DMS53 treated with DMSO at 0.1 percent for 48 hours (cell line): Measurements from ENCODE around the gene CAP1.
A peak's percentile ranks its signal among the peaks of the same experiment; 100 is the strongest.
"Not testable (repeated sequence)": the region's sequence is repeated elsewhere in the genome, so short reads cannot be mapped to it uniquely, and the experiment has no call there.

Experiments
- DNase-seq: peaks from one replicate; lab custom pipeline; 2025; ENCODE audit not compliant: unreplicated experiment; lab: John Stamatoyannopoulos, UW

The CAP1 gene

DNA sequence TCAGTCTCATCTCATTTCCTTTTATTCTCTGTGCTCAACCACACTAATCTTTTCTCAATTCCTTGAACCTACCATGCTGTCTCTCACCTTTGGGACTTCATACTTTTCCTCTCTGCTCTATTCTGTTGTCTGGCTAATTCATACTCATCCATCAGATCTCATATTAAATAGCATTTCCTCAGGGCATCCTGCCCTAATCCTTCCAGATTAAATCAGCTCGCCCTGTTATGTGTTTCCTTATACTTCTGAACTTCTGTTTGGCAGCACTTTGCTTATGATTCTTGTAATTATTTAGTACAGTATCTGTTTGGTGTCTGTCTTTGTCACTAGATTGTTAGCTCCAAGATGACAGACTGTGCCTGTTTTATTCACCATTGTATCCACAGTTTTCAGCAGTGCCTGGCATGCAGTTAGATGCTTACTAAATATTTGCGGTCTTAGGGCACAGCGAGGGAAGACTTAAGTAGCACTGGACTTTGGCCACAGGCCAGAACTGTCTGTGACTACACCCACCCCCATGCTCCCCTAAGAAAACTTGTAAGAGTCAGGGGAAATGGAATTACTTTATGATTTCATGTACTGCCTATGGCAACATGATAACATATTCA lies 9.9 kb upstream of the CAP1 start:
- no peak for DNase-seq

GRCh38 chr1:40032240-40032891 lies 8.2 kb upstream of the CAP1 start:
- DNase-seq, result peak; percentile 64

DNA sequence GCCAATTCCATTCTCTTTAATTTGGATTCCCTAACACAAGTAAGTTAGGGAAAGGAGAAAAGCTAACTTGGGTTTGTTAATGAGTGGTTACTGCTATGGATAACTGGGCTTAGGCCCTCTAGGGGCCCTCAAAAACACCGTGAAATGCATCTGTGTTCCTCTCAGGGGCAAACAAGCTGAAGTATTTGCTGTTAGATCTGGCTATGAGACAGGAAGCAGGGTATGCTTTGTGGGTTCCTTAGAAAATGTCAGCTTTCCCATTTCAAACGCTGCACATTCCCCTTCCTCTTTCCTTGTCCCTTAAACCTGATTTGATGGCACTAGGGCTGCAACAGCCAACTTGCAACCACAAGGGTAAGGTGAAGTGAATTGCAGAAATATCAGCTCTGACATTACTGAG lies 5.7 kb upstream of the CAP1 start:
- DNase-seq, result no peak

DNA sequence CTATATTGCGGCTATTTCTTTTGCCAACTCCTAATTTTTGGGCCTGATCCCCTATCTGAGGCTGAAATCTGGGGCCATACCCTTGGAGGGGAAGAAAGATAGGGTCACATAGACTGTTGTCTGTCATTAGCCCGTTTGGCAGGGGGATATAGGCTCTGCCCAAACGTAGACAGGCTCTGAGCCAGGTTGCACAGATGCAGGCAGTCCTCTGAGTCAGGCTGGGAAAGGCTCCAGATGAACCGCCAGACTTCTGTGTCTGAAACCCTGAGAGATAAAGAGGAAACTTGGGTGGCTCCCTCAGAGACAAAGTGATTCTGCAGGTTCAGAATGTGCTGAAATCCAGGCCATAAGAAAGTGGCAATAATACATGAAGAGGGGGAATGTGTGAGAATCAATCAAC lies 4.0 kb upstream of the CAP1 start:
- DNase-seq, result no peak

- DNase-seq, result not testable (repeated sequence)
Measured at GRCh38 chr1:40037254-40037653, 3.3 kb upstream of the CAP1 start.

DNA sequence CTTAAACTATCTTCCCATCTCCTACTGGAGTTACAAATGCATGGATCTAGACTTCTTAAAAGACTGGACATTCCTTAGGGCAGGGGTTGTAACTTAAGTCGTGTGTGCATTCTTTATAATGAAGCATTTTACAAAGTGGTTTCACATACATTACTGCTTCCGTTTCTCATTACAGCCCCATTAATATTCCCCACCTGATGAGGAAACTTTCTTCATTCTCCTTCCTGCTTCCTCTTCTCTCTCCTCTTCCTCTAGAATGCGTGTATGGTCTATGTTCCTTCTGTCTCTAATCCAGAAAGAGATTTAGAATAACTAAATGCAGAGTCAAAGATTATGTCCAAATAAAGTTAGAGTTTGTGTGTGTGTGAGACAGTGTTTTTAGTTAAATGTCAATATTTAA lies 1.8 kb upstream of the CAP1 start:
- DNase-seq, result no peak

- DNase-seq, result no peak
Measured at GRCh38 chr1:40039245-40039756, 1.2 kb upstream of the CAP1 start.

GRCh38 chr1:40039757-40040510 lies 595 bp upstream of the CAP1 start:
- DNase-seq, result peak; percentile 69

GRCh38 chr1:40041466-40041838 lies 923 bp downstream of the CAP1 start:
- DNase-seq, result no peak

GRCh38 chr1:40042341-40042740 lies 1.8 kb downstream of the CAP1 start:
- no peak for DNase-seq

DNA sequence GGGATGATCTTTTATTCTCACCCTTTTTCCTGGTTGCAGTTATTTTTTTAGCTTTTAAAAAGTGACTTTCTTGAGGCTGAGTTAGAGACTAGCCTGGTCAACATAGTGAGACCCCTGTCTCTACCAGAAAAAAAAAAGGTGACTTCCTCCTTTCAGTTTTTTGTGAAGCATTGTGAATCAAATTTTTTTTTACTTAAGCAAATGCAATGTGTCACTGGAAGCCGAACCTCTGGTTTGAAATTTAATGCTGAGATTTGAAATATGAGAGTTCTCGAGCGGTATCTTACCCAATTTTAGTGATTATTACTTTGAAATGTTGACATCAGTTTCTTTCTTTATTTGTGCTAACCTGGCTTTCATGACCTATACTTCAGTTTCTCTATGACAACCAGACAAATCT lies 3.6 kb downstream of the CAP1 start:
- DNase-seq, result no peak

DNA sequence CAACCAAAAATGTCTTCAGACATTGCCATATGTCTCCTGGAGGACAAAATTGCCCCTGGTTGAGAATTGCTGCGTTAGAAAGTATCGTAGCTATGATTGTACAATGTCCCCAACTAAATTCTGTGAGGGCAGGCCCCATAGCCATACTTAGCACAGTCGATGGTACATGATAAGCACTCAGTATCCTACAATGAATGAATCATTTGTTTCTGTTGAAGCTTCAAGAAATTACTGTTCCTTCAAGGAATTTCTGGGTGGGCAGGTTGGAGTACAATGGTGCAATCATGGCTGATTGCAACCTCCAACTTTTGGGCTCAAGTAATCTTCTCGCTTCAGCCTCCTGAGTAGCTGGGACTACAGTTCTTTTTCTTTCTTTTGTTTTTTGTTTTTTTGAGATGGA lies 4.7 kb downstream of the CAP1 start:
- no peak for DNase-seq

DNA sequence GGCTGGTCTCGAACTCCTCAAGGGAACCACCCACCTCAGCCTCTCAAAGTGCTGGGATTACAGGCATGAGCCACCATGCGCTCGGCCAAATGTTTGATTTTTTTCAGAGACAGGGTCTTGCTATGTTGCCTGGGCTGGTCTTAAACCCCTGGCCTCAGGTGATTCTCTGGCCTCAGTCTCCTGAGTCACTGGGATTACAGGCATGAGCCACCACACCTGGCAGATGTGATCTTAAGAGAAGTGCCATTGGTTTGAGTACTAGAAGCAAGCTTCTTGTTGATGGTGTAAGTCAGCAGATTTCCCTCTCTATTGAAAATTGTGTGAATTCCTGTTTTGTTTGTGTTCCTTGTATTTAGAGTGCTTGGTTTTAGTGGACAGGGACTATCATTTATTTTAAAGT lies 5.2 kb downstream of the CAP1 start:
- DNase-seq, result no peak

DNA sequence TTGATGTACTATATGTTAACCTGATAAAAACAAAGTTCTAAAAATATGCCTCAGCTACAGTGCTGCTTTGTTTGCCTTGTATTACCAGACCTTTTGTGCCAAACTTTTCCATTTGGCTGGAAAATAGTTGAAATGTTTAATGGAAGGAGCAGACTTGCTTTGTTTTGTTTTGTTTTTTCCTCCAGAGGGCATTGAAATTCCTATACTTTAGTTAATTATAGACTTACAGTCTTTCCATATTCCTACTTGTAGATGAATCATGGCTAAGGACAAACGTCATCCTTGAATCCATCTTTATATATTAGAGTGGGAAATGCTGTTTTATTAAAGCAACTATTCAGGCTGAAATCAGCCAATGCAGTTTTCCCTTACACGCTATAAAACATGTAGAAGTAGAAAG lies 6.7 kb downstream of the CAP1 start:
- no peak for DNase-seq

- no peak for DNase-seq
Measured at GRCh38 chr1:40047769-40048168, 7.2 kb downstream of the CAP1 start.

DNA sequence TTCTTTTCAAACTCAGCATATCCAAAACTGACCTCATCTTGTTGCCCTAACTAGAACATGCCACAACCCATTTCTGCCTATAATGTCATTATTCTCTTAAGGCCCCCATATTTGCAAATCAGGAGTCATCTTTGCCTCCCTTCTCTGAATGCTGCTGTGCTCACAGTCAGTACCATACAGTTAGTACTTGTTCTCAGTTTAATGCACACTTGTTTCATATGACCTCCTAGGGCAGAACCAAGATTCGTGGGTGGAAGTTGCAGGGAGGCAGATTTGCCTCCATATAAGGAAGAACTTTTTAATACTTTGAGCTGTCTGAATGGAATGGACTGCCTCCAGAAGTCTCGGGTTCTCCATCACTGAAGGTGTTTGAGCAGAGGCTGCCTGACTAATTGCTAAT lies 9.2 kb downstream of the CAP1 start:
- DNase-seq, result no peak

GRCh38 chr1:40050863-40051262 lies 10.3 kb downstream of the CAP1 start:
- no peak for DNase-seq

GRCh38 chr1:40053138-40053887 lies 12.8 kb downstream of the CAP1 start:
- DNase-seq, result no peak

GRCh38 chr1:40056519-40057309 lies 16.2 kb downstream of the CAP1 start:
- no peak for DNase-seq

DNA sequence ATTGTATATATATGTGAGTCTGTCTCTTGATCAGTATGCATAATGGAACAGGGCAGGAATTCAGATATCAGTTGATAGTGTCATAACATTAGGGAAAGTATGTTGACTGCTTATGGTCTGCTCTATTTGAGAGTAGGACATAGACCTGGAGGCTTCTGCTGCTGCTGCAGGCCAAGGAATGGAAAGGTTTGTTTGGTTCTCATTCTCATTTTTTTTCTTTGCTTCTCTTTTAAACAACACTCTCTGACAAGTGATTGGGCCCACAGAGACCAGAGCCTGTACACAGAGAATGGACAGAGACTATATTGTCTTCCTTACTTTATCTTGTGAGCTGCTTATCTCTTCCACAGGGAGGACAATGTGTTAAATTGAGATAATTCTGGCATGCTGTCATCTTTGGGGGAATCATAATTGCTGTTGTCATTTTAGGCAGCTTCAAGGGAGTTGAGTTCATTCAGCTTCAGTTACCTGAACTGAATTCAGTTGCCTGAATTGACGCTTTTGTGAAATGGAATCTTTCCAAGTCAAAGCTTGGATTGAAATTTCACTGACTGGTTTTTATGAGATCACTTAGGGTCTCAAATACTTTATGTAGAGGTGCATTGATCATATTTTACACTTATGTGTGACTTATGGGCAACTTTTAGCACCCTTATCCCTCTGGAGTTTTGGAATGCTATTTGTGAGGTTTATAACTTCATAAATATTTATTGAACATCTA lies 16.9 kb downstream of the CAP1 start:
- no peak for DNase-seq
